H1 (cell line): Measurements from ENCODE around the gene TATDN2. TPM values are rescaled to one million over a fixed set of nuclear protein-coding genes. Genes with fewer than 3 reads are reported as not detected.

ENCODE experiments used
- E2F6 ChIP-seq: IDR thresholded peaks from 2 replicates; pipeline ENCODE4 v1.6.1; 2012; ENCODE audit warnings: inconsistent platforms
- POU5F1 ChIP-seq: IDR thresholded peaks from 2 replicates; pipeline ENCODE4 v1.6.1; 2011; ENCODE audit warnings: low read depth, mild to moderate bottlenecking, low read length, moderate library complexity
- RXRA ChIP-seq: IDR thresholded peaks from 2 replicates; pipeline ENCODE4 v1.6.1; 2011; ENCODE audit warnings: low read depth, mild to moderate bottlenecking, low read length, moderate library complexity; ENCODE audit not compliant: insufficient read depth
- SIX5 ChIP-seq: IDR thresholded peaks from 2 replicates; pipeline ENCODE4 v1.6.1; 2011; ENCODE audit warnings: mild to moderate bottlenecking, low read depth, low read length
- SP1 ChIP-seq: IDR thresholded peaks from 2 replicates; pipeline ENCODE4 v1.6.1; 2011; ENCODE audit warnings: low read depth, low read length
- SP2 ChIP-seq: IDR thresholded peaks from 2 replicates; pipeline ENCODE4 v1.6.1; 2012; ENCODE audit warnings: mild to moderate bottlenecking, low read length, inconsistent platforms
- polyA plus RNA-seq, 7 experiments: library from polyadenylated mRNA; depleted of rRNA in 3 of 7; stranded (reverse) in 5 of 7; unstranded in 2 of 7; fragments of >200 nt in 5 of 7; fragments of 200-250 nt in 2 of 7; gene quantifications; 1 replicate in 5 of 7; 2 replicates in 1 of 7; 4 replicates in 1 of 7; pipeline versions ENCODE4 v1.2.1 to v1.2.3, GENCODE V29; 2011 to 2013; ENCODE audit warnings: missing spikeins in 2 of 7, mixed read lengths in 2 of 7
- total RNA-seq: library from RNA; stranded (reverse); fragmentation: NEBNext Ultra II Directional; extraction: Animal tissue kit (Norgen Biotek cat#: 25700); gene quantifications from 2 replicates; pipeline ENCODE4 v1.2.1, GENCODE V29; 2021

The TATDN2 gene
- total and polyA plus RNA-seq, 2 of the 8 experiments (the other 6 are each of a cell fraction or from before 2014, with no cell fraction given), result 12.1 to 34.8 TPM

GRCh38 chr3:10289077-10289476, 40.8 kb downstream of the TATDN2 start (continued):
- TF ChIP-seq E2F6, result no peak
- no peak for TF ChIP-seq RXRA
- TF ChIP-seq SP1, result no peak
- no peak for TF ChIP-seq SP2
- TF ChIP-seq POU5F1, result no peak
- no peak for TF ChIP-seq SIX5
